SK-N-SH (cell line): Measurements from ENCODE around the gene RCOR1. TPM values are rescaled to one million over a fixed set of nuclear protein-coding genes. Genes with fewer than 3 reads are reported as not detected.
A peak's percentile ranks its signal among the peaks of the same experiment; 100 is the strongest.

Experiments
- CTCF ChIA-PET: fragments of 300-600, 350-600 bp; formaldehyde crosslinking; extraction: SDS; loops from one replicate; lab custom pipeline; 2021; lab: Yijun Ruan, JAX
- POLR2A ChIA-PET: fragments of 350-600 bp; sonication (Branson Sonifier 250); formaldehyde crosslinking; extraction: SDS; loops from one replicate; lab custom pipeline; 2020; ENCODE audit warnings: antibody characterized with exemption, inconsistent platforms; lab: Yijun Ruan, JAX
- DNase-seq: peaks from one replicate; pipeline ENCODE4 v3.0.0; 2012
- H2AFZ ChIP-seq: fragments of 200-600 bp; sonication (generic); 2 replicates; pipeline ENCODE4 v1.8.1; 2016; ENCODE audit warnings: antibody characterized with exemption, mild to moderate bottlenecking, low read depth
- H3F3A ChIP-seq: fragments of 200-600 bp; sonication (generic); replicated peaks from 2 replicates; pipeline ENCODE3; 2016; ENCODE audit warnings: antibody characterized with exemption, mild to moderate bottlenecking; ENCODE audit not compliant: insufficient read depth
- H3K27ac ChIP-seq, 2 experiments: fragments of 200-500 bp in 1 of 2; fragments of 200-600 bp in 1 of 2; sonication (Bioruptor generic) in 1 of 2; sonication (generic), shearing (Covaris generic) in 1 of 2; 2 replicates each; pipeline versions ENCODE4 v1.5.1 to v1.6.1; 2014 to 2016; ENCODE audit warnings: low read depth in 2 of 2, inconsistent platforms in 1 of 2, low read length in 1 of 2, mild to moderate bottlenecking in 1 of 2, mixed read lengths in 1 of 2
- H3K27me3 ChIP-seq: fragments of 200-600 bp; sonication (generic), shearing (Covaris generic); 2 replicates; pipeline ENCODE4 v1.6.1; 2016; ENCODE audit warnings: mixed run types; ENCODE audit not compliant: insufficient read depth
- H3K36me3 ChIP-seq, 2 experiments: fragments of 200-500 bp in 1 of 2; fragments of 200-600 bp in 1 of 2; sonication (Bioruptor generic) in 1 of 2; sonication (generic) in 1 of 2; replicated peaks in 1 of 2; 2 replicates each; pipeline versions ENCODE3 to v1.5.1; 2014 to 2016; ENCODE audit warnings: low read length in 1 of 2, mild to moderate bottlenecking in 1 of 2; ENCODE audit not compliant: insufficient read depth in 2 of 2, control insufficient read depth in 1 of 2
- H3K4me1 ChIP-seq, 2 experiments: fragments of 200-500 bp in 1 of 2; fragments of 200-600 bp in 1 of 2; sonication (Bioruptor generic) in 1 of 2; sonication (generic), shearing (Covaris generic) in 1 of 2; 2 replicates each; pipeline versions ENCODE4 v1.5.1 to v1.6.1; 2014 to 2016; ENCODE audit warnings: low read depth in 1 of 2, low read length in 1 of 2, mixed run types in 1 of 2; ENCODE audit not compliant: insufficient read depth in 2 of 2, control insufficient read depth in 1 of 2
- H3K4me2 ChIP-seq: fragments of 200-600 bp; sonication (generic), shearing (Covaris generic); 2 replicates; pipeline ENCODE4 v1.6.1; 2017; ENCODE audit warnings: mixed run types
- H3K4me3 ChIP-seq, 2 experiments: fragments of 200-500 bp in 1 of 2; fragments of 200-600 bp in 1 of 2; sonication (Bioruptor generic) in 1 of 2; sonication (generic), shearing (Covaris generic) in 1 of 2; 2 replicates each; pipeline versions ENCODE4 v1.5.1 to v1.8.1; 2014 to 2016; ENCODE audit warnings: low read depth in 2 of 2, inconsistent platforms in 1 of 2, low read length in 1 of 2, mild to moderate bottlenecking in 1 of 2, mixed read lengths in 1 of 2, moderate library complexity in 1 of 2
- H3K79me2 ChIP-seq: fragments of 200-600 bp; sonication (generic); 2 replicates; pipeline ENCODE4 v1.8.1; 2017; ENCODE audit warnings: mild to moderate bottlenecking; ENCODE audit not compliant: insufficient read depth
- H3K9ac ChIP-seq: fragments of 200-600 bp; sonication (generic); 2 replicates; pipeline ENCODE4 v1.6.1; 2017; ENCODE audit warnings: mixed run types
- H3K9me2 ChIP-seq: fragments of 200-600 bp; sonication (generic); 2 replicates; pipeline ENCODE4 v1.6.1; 2017; ENCODE audit warnings: mixed run types
- H3K9me3 ChIP-seq: fragments of 200-600 bp; sonication (generic); 2 replicates; pipeline ENCODE4 v1.6.1; 2017; ENCODE audit warnings: mixed run types, mild to moderate bottlenecking, moderate library complexity
- H4K20me1 ChIP-seq: fragments of 200-600 bp; sonication (generic); 2 replicates; pipeline ENCODE4 v1.6.1; 2017; ENCODE audit warnings: mild to moderate bottlenecking, mixed run types; ENCODE audit not compliant: insufficient read depth
- CHD2 ChIP-seq: fragments of 150-350 bp; IDR thresholded peaks from 2 replicates; pipeline ENCODE4 v1.6.1; 2018; ENCODE audit warnings: low read length; ENCODE audit not compliant: partially characterized antibody
- EP300 ChIP-seq, 2 experiments: IDR thresholded peaks; 2 replicates each; pipeline versions ENCODE4 v1.4.0 to v1.6.1; 2012; ENCODE audit warnings: borderline replicate concordance in 1 of 2, low read depth in 1 of 2, low read length in 1 of 2
- EZH2phosphoT487 ChIP-seq: fragments of 200-600 bp; sonication (generic); IDR thresholded peaks from 2 replicates; pipeline ENCODE4 v1.6.1; 2017; ENCODE audit warnings: low read depth, mixed run types, mild to moderate bottlenecking, antibody characterized with exemption, moderate library complexity, borderline replicate concordance
- FOSL2 ChIP-seq: IDR thresholded peaks from 2 replicates; pipeline ENCODE4 v1.4.0; 2012; ENCODE audit warnings: low read depth, mild to moderate bottlenecking, moderate library complexity, borderline replicate concordance
- IRF3 ChIP-seq: fragments of 150-350 bp; IDR thresholded peaks from 2 replicates; pipeline ENCODE4 v1.6.1; 2016; ENCODE audit warnings: mild to moderate bottlenecking, low read depth, low read length
- MEF2A ChIP-seq: IDR thresholded peaks from 2 replicates; pipeline ENCODE4 v1.4.0; 2012; ENCODE audit warnings: low read depth, borderline replicate concordance
- NFIC ChIP-seq: IDR thresholded peaks from 2 replicates; pipeline ENCODE4 v1.4.0; 2012; ENCODE audit warnings: borderline replicate concordance
- PBX3 ChIP-seq: IDR thresholded peaks from 2 replicates; pipeline ENCODE4; 2012
- POLR2AphosphoS5 ChIP-seq: IDR thresholded peaks from 2 replicates; pipeline ENCODE4 v1.6.1; 2012; ENCODE audit warnings: low read depth, low read length
- RAD21 ChIP-seq: IDR thresholded peaks from 2 replicates; pipeline ENCODE4 v1.6.1; 2012; ENCODE audit warnings: mild to moderate bottlenecking, low read length
- RCOR1 ChIP-seq: fragments of 150-350 bp; IDR thresholded peaks from 2 replicates; pipeline ENCODE4 v1.6.1; 2017; ENCODE audit warnings: antibody characterized with exemption, low read length
- RFX5 ChIP-seq: IDR thresholded peaks from 2 replicates; pipeline ENCODE4 v1.6.1; 2012; ENCODE audit warnings: mild to moderate bottlenecking, improper control_type of control experiment, low read length
- SMC3 ChIP-seq: IDR thresholded peaks from 2 replicates; pipeline ENCODE4 v1.6.1; 2012; ENCODE audit warnings: low read depth, low read length, improper control_type of control experiment
- TAF1 ChIP-seq: IDR thresholded peaks from 2 replicates; pipeline ENCODE4 v1.6.1; 2012; ENCODE audit warnings: low read depth, mild to moderate bottlenecking, low read length, moderate library complexity, borderline replicate concordance
- TCF12 ChIP-seq: IDR thresholded peaks from 2 replicates; pipeline ENCODE4 v1.4.0; 2012
- TEAD4 ChIP-seq: IDR thresholded peaks from 2 replicates; pipeline ENCODE4 v1.4.0; 2012; ENCODE audit warnings: mild to moderate bottlenecking, borderline replicate concordance; ENCODE audit not compliant: insufficient read depth
- ZBTB33 ChIP-seq: IDR thresholded peaks from 2 replicates; pipeline ENCODE4 v1.4.0; 2012; ENCODE audit warnings: low read depth, borderline replicate concordance
- WGBS: methylation state at CpG from one replicate; pipeline ENCODE4 v1.1.6; 2017; ENCODE audit warnings: low lambda C conversion rate; 5-methylcytosine and 5-hydroxymethylcytosine counted together
- polyA plus RNA-seq, 3 experiments: library from polyadenylated mRNA; depleted of rRNA; stranded (reverse); fragments of >200 nt; gene quantifications; 2 replicates each; pipeline ENCODE4 v1.2.3, GENCODE V29; 2012
- TF ChIP-seq, protein P1 (sequence below): fragments of 200-600 bp; sonication (generic); IDR thresholded peaks from 2 replicates; pipeline ENCODE4 v1.6.1; 2017; ENCODE audit warnings: antibody characterized with exemption, mild to moderate bottlenecking, moderate library complexity
- TF ChIP-seq, protein P2 (sequence below): IDR thresholded peaks from 2 replicates; pipeline ENCODE4 v1.6.1; 2012; ENCODE audit warnings: mild to moderate bottlenecking, low read depth, low read length, moderate library complexity
- TF ChIP-seq, protein P3 (sequence below): IDR thresholded peaks from 2 replicates; pipeline ENCODE4 v1.4.0; 2012; ENCODE audit warnings: low read depth

RCOR1 gene
- polyA plus RNA-seq, 1 of the 3 experiments (the other 2 are of a cell fraction), result 8.5 TPM

DNA sequence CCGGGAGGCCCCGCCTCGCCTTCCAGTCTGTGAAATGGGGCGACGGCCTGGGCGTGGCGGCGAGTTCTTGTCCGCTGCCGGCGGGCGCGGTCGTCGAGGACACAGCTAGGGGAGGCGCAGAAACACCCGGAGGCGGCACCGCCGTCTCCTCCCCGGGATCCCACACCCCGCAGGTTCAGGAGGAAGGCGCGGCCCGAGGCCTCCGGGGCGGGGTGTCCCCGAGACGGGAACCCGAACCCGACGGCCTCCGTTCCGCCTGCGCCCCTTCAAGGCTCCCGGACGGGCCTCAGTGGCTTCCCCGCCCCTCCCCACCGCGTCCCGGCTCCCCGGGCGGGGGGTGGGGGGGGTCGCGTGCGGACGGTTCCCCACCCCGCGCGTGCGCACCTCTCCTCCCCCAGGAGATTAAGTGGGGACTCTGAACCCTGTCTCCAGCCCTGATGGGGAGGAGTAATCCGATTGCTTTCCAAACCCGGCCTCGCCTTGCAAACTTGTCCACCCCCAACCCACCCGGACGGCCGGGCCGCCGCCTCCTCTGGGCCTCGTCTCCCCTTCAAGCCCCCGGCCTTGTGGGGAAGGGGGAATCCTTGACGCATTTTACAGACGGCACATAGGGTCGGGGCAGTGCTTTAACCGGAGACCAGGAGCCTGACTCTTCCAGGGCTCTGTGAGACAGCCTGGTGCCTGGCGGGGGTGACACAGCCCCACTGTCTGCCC lies 47.5 kb upstream of the RCOR1 start:
- Histone ChIP-seq H4K20me1 (no peaks in the 10 kb centered on the region), H3K4me2 (no peak overlapping the region), H2AFZ (no peak overlapping the region), H3K36me3 (no peaks in the 10 kb centered on the region), H3K79me2 (no peaks in the 10 kb centered on the region), H3K9me2 (no peaks in the 10 kb centered on the region), H3F3A (no peaks in the 10 kb centered on the region), H3K9ac (no peak overlapping the region), H3K4me3 (no peak overlapping the region), H3K27ac (no peak overlapping the region), H3K27me3 (no peaks in the 10 kb centered on the region), H3K9me3 (no peaks in the 10 kb centered on the region), H3K4me1 (peaks cover 3 to 15% of the 10 kb centered on the region in 2 experiments; a peak in 2 of 4 replicates)
- TF ChIP-seq MEF2A (no peak), FOSL2 (no peak), CHD2 (no peak), ZBTB33 (no peak), TCF12 (no peak), SMC3 (no peak), IRF3 (no peak), RAD21 (no peak), POLR2AphosphoS5 (no peak), RFX5 (no peak), TAF1 (no peak), EZH2phosphoT487 (no peak), NFIC (no peak), EP300 (IDR thresholded peaks at IDR 0.05; ENCODE audit: borderline replicate concordance in 1 of 2, low read depth in 1 of 2, low read length in 1 of 2) (no peak), TEAD4 (no peak), PBX3 (no peak), RCOR1 (no peak)
- TF ChIP-seq, protein P1, sequence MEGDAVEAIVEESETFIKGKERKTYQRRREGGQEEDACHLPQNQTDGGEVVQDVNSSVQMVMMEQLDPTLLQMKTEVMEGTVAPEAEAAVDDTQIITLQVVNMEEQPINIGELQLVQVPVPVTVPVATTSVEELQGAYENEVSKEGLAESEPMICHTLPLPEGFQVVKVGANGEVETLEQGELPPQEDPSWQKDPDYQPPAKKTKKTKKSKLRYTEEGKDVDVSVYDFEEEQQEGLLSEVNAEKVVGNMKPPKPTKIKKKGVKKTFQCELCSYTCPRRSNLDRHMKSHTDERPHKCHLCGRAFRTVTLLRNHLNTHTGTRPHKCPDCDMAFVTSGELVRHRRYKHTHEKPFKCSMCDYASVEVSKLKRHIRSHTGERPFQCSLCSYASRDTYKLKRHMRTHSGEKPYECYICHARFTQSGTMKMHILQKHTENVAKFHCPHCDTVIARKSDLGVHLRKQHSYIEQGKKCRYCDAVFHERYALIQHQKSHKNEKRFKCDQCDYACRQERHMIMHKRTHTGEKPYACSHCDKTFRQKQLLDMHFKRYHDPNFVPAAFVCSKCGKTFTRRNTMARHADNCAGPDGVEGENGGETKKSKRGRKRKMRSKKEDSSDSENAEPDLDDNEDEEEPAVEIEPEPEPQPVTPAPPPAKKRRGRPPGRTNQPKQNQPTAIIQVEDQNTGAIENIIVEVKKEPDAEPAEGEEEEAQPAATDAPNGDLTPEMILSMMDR, result no peak
- TF ChIP-seq, protein P2, sequence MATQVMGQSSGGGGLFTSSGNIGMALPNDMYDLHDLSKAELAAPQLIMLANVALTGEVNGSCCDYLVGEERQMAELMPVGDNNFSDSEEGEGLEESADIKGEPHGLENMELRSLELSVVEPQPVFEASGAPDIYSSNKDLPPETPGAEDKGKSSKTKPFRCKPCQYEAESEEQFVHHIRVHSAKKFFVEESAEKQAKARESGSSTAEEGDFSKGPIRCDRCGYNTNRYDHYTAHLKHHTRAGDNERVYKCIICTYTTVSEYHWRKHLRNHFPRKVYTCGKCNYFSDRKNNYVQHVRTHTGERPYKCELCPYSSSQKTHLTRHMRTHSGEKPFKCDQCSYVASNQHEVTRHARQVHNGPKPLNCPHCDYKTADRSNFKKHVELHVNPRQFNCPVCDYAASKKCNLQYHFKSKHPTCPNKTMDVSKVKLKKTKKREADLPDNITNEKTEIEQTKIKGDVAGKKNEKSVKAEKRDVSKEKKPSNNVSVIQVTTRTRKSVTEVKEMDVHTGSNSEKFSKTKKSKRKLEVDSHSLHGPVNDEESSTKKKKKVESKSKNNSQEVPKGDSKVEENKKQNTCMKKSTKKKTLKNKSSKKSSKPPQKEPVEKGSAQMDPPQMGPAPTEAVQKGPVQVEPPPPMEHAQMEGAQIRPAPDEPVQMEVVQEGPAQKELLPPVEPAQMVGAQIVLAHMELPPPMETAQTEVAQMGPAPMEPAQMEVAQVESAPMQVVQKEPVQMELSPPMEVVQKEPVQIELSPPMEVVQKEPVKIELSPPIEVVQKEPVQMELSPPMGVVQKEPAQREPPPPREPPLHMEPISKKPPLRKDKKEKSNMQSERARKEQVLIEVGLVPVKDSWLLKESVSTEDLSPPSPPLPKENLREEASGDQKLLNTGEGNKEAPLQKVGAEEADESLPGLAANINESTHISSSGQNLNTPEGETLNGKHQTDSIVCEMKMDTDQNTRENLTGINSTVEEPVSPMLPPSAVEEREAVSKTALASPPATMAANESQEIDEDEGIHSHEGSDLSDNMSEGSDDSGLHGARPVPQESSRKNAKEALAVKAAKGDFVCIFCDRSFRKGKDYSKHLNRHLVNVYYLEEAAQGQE, result no peak
- TF ChIP-seq, protein P3, sequence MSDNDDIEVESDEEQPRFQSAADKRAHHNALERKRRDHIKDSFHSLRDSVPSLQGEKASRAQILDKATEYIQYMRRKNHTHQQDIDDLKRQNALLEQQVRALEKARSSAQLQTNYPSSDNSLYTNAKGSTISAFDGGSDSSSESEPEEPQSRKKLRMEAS, result no peak
- WGBS, result 62% methylated on average over 49 of the region's 66 CpGs
- POLR2A ChIA-PET, result no interaction called here
- CTCF ChIA-PET, result no interaction called here
- peak; percentile 42 for DNase-seq
